CD4-positive, alpha-beta T cell (primary cell): ENCODE data around the gene SMYD4. TPM values are rescaled to one million over a fixed set of nuclear protein-coding genes. Genes with fewer than 3 reads are reported as not detected.
A peak's percentile ranks its signal among the peaks of the same experiment; 100 is the strongest.

Source experiments
- ATAC-seq: fragments of 200-7000 bp; cut with Tn5 transposase; one replicate; pipeline ENCODE4 v1.10.0; 2022; ENCODE audit warnings: mild to moderate bottlenecking; ENCODE audit not compliant: poor library complexity
- CTCF ChIA-PET: fragments of 350-600 bp; sonication (Branson Sonifier 250); formaldehyde crosslinking; loops from one replicate; lab custom pipeline; 2021; ENCODE audit warnings: antibody characterized with exemption, inconsistent platforms; lab: Charles Lee
- POLR2A ChIA-PET: fragments of 350-600 bp; sonication (Branson Sonifier 250); formaldehyde crosslinking; loops from one replicate; lab custom pipeline; 2021; ENCODE audit warnings: antibody characterized with exemption, inconsistent platforms; lab: Charles Lee
- DNase-seq, 14 experiments: peaks; one replicate each; pipeline ENCODE4 v3.0.0-alpha.2; 2013 to 2020; ENCODE audit warnings: mixed read lengths in 2 of 14
- H3K27ac ChIP-seq, 2 donors: one replicate each; pipeline versions ENCODE4 v1.5.1 to v1.7.0; 2013; ENCODE audit warnings: low read length in 2 of 2, low read depth in 1 of 2, mild to moderate bottlenecking in 1 of 2
- H3K27me3 ChIP-seq, 2 experiments: 1 replicate in 1 of 2; 2 replicates in 1 of 2; pipeline versions ENCODE4 v1.6.1 to v1.7.0; 2013; ENCODE audit warnings: low read length in 2 of 2, control low read depth in 1 of 2, mild to moderate bottlenecking in 1 of 2, moderate library complexity in 1 of 2; ENCODE audit not compliant: insufficient read depth in 2 of 2, control insufficient read depth in 1 of 2
- H3K36me3 ChIP-seq: one replicate; pipeline ENCODE4 v1.6.1; 2013; ENCODE audit warnings: low read length, control low read depth; ENCODE audit not compliant: insufficient read depth
- H3K4me1 ChIP-seq: one replicate; pipeline ENCODE4 v1.6.1; 2013; ENCODE audit warnings: low read length, control low read depth; ENCODE audit not compliant: insufficient read depth
- H3K4me3 ChIP-seq: one replicate; pipeline ENCODE4 v1.5.1; 2013; ENCODE audit warnings: mild to moderate bottlenecking, low read length, moderate library complexity
- H3K9me3 ChIP-seq, 2 experiments: 1 replicate in 1 of 2; 2 replicates in 1 of 2; pipeline versions ENCODE4 v1.6.1 to v1.7.0; 2013; ENCODE audit warnings: low read length in 2 of 2, mild to moderate bottlenecking in 2 of 2, control low read depth in 1 of 2, moderate library complexity in 1 of 2; ENCODE audit not compliant: control insufficient read depth in 1 of 2, insufficient read depth in 1 of 2
- H3K27ac Mint-ChIP-seq: one replicate; pipeline ENCODE4 v1.8.0; 2020; ENCODE audit warnings: mixed read lengths
- H3K27me3 Mint-ChIP-seq: one replicate; pipeline ENCODE4 v1.8.0; 2021; ENCODE audit warnings: mixed read lengths
- H3K36me3 Mint-ChIP-seq: one replicate; pipeline ENCODE4 v1.8.0; 2021; ENCODE audit warnings: low read depth, mixed read lengths
- H3K4me1 Mint-ChIP-seq: one replicate; pipeline ENCODE4 v1.8.0; 2021; ENCODE audit warnings: low read depth, mixed read lengths
- H3K4me3 Mint-ChIP-seq: one replicate; pipeline ENCODE4 v1.8.0; 2020; ENCODE audit warnings: mild to moderate bottlenecking, mixed read lengths
- H3K9me3 Mint-ChIP-seq: one replicate; pipeline ENCODE4 v1.8.0; 2020; ENCODE audit warnings: mixed read lengths
- CTCF ChIP-seq: fragments of 200-600 bp; IDR thresholded peaks from one replicate; pipeline ENCODE4 v1.8.0; 2022; ENCODE audit warnings: antibody characterized with exemption, mild to moderate bottlenecking
- intact Hi-C, 2 experiments: fragments of 100-400 bp; cut with DNase I in 1 of 2; cut with micrococcal nuclease in 1 of 2; formaldehyde crosslinking; loops; one replicate each; pipeline versions ENCODE4 v1.15.1 to v1.9.0; 2023 to 2025; cut with DNase I, micrococcal nuclease
- total RNA-seq, 174 experiments: library from RNA in 2 of 174; stranded (reverse) in 2 of 174; gene quantifications; one replicate each; pipeline ENCODE4 v1.2.3 and lab custom pipeline; 2021 to 2026

The SMYD4 gene
- total RNA-seq, 2 experiments from 2014 or later = 9.3 to 10.6 TPM

DNA sequence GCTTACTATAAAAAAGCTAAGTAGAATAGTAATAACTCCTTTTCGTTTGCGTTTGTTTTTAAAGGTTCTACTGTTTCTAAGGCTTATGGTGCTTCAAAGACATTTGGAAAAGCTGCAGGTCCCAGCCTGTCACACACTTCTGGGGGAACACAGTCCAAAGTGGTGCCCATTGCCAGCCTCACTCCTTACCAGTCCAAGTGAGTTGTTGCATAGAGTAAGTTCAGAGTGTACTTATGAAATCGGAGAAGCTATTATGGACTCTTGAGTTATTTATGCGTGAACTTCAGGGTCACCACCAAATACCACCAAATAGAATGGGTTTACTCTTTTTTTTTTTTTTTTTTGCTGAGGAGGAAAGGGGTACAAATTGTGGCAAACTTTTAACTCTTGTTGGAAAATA, 45.9 kb upstream of the SMYD4 start:
- Mint-ChIP-seq H3K27me3 (no peaks in the 10 kb centered on the region), H3K36me3 (peaks cover 78% of the 10 kb centered on the region), H3K9me3 (no peaks in the 10 kb centered on the region), H3K27ac (no peak overlapping the region), H3K4me3 (no peak overlapping the region), H3K4me1 (peaks cover 32% of the 10 kb centered on the region)
- ChIA-PET CTCF (interaction anchor here (1.0 kb wide), 1 partner anchor 10 kb away, joined by 5 read pairs; no protein-coding TSS in a partner anchor), POLR2A (interaction anchor here (1.4 kb wide), 1 partner anchor 192 kb away, joined by 3 read pairs; no protein-coding TSS in a partner anchor)
- Histone ChIP-seq H3K4me1 (peaks cover 34% of the 10 kb centered on the region), H3K4me3 (no peak overlapping the region), H3K27ac (no peak overlapping the region), H3K36me3 (peaks cover 62% of the 10 kb centered on the region), H3K9me3 (no peaks in the 10 kb centered on the region), H3K27me3 (no peaks in the 10 kb centered on the region)
- intact Hi-C loops = no loop called here
- TF ChIP-seq CTCF = no peak
- ATAC-seq (no peak), DNase-seq (no peak)

- peaks cover 44% of the 10 kb centered on the region for H3K4me1 ChIP-seq
- no peaks in the 10 kb centered on the region for H3K9me3 Mint-ChIP-seq
- TF ChIP-seq CTCF = no peak
- no peaks in the 10 kb centered on the region for H3K27me3 Mint-ChIP-seq
- DNase-seq = peak in 3 of 14 experiments; percentile 46 to 65 (median 63)
- peaks cover 45% of the 10 kb centered on the region for H3K4me1 Mint-ChIP-seq
- ChIA-PET CTCF (interaction anchor here (0.7 to 1.6 kb wide), 2 partner anchors 8 to 98 kb away, joined by 3 to 7 read pairs; no protein-coding TSS in a partner anchor), POLR2A (no interaction called here)
- H3K4me3 Mint-ChIP-seq = peak overlapping the region; percentile 59
- no peak for ATAC-seq
- peak overlapping the region; percentile 84 for H3K27ac Mint-ChIP-seq
- H3K27me3 ChIP-seq = no peaks in the 10 kb centered on the region
- intact Hi-C loops = loop anchor here in 1 of 2 experiments (5.0 kb wide), 2 partner anchors 46 to 159 kb away; partner anchors contain the start of genes DPH1 and SMYD4
- no peak overlapping the region for H3K4me3 ChIP-seq
- H3K36me3 Mint-ChIP-seq = peaks cover 56% of the 10 kb centered on the region
- peaks cover 40% of the 10 kb centered on the region for H3K36me3 ChIP-seq
- H3K9me3 ChIP-seq = no peaks in the 10 kb centered on the region
- H3K27ac ChIP-seq = peak overlapping the region in 1 of 2 donors; percentile 70
These were observed 43.7 kb upstream of the SMYD4 start for GRCh38 chr17:1873418-1873817.

GRCh38 chr17:1872976-1873375, 43.3 kb upstream of the SMYD4 start:
- H3K27ac ChIP-seq = peak overlapping the region in 1 of 2 donors; percentile 70
- Mint-ChIP-seq H3K4me3 (peak overlapping the region; percentile 59), H3K4me1 (peaks cover 45% of the 10 kb centered on the region), H3K27me3 (no peaks in the 10 kb centered on the region), H3K27ac (peak overlapping the region; percentile 84), H3K36me3 (peaks cover 53% of the 10 kb centered on the region), H3K9me3 (no peaks in the 10 kb centered on the region)
- POLR2A ChIA-PET = interaction anchor here (3.5 kb wide), 1 partner anchor 43 kb away, joined by 16 read pairs; the partner anchor contains the start of genes RPA1 and SMYD4
- H3K4me1 ChIP-seq = peaks cover 44% of the 10 kb centered on the region
- CTCF ChIA-PET = interaction anchor here (2.6 kb wide), 1 partner anchor 9 kb away, joined by 6 read pairs; no protein-coding TSS in a partner anchor
- H3K36me3 ChIP-seq = peaks cover 38% of the 10 kb centered on the region
- DNase-seq = no peak
- intact Hi-C loops = loop anchor here in 1 of 2 experiments (5.0 kb wide), 2 partner anchors 46 to 159 kb away; partner anchors contain the start of genes DPH1 and SMYD4
- H3K9me3 ChIP-seq = no peaks in the 10 kb centered on the region
- ATAC-seq = no peak
- no peaks in the 10 kb centered on the region for H3K27me3 ChIP-seq
- no peak overlapping the region for H3K4me3 ChIP-seq
- no peak for TF ChIP-seq CTCF
